Endothelial cell of umbilical vein (primary cell): ENCODE results near the gene PRPSAP1. TPM values are rescaled to one million over a fixed set of nuclear protein-coding genes. Genes with fewer than 3 reads are reported as not detected.
A peak's percentile ranks its signal among the peaks of the same experiment; 100 is the strongest.

Experiments
- BruUV-seq: library from RNA; stranded (reverse); fragments of 400-500 nt; replicated peaks from 2 replicates; lab custom pipeline; 2021; lab: Mats Ljungman, UMichigan
- CTCF ChIA-PET: fragments of 300-600, 350-600 bp; sonication (Branson Sonifier 250); formaldehyde crosslinking; loops from one replicate; lab custom pipeline; 2021; ENCODE audit warnings: antibody characterized with exemption, inconsistent platforms; lab: Charles Lee
- POLR2A ChIA-PET: fragments of 300-600, 350-600 bp; sonication (Branson Sonifier 250); formaldehyde crosslinking; loops from one replicate; lab custom pipeline; 2021; ENCODE audit warnings: antibody characterized with exemption, inconsistent platforms; lab: Charles Lee
- DNase-seq: peaks from one replicate; pipeline ENCODE4 v3.0.0-alpha.2; 2011; ENCODE audit warnings: low read depth, low spot score
- FAIRE-seq: peaks from 2 replicates; lab custom pipeline; 2011; peaks lifted over from hg19 to GRCh38; lab: Jason Lieb, UNC
- H2AFZ ChIP-seq: 2 replicates; pipeline ENCODE4 v1.6.0; 2012; ENCODE audit warnings: low read depth, low read length, control low read depth, inconsistent platforms
- H3K27ac ChIP-seq: 2 replicates; pipeline ENCODE4 v1.5.1; 2011; ENCODE audit warnings: low read depth, mild to moderate bottlenecking, control low read depth, low read length, moderate library complexity; ENCODE audit not compliant: insufficient read depth
- H3K27me3 ChIP-seq, 2 experiments: 2 replicates each; pipeline versions ENCODE4 v1.6.0 to v1.6.1; 2011; ENCODE audit warnings: low read length in 2 of 2, mixed read lengths in 1 of 2; ENCODE audit not compliant: control insufficient read depth in 2 of 2, insufficient read depth in 2 of 2
- H3K36me3 ChIP-seq, 2 experiments: 2 replicates in 1 of 2; 3 replicates in 1 of 2; pipeline ENCODE4 v1.5.1; 2011; ENCODE audit warnings: low read length in 2 of 2, mild to moderate bottlenecking in 1 of 2, moderate library complexity in 1 of 2; ENCODE audit not compliant: control insufficient read depth in 2 of 2, insufficient read depth in 2 of 2; ENCODE audit errors: extremely low read depth in 1 of 2
- H3K4me1 ChIP-seq: 3 replicates; pipeline ENCODE4 v1.5.1; 2011; ENCODE audit warnings: mild to moderate bottlenecking, low read length; ENCODE audit not compliant: control insufficient read depth, insufficient read depth; ENCODE audit errors: extremely low read depth
- H3K4me2 ChIP-seq: 2 replicates; pipeline ENCODE4 v1.6.1; 2011; ENCODE audit warnings: low read length, control low read depth, mixed read lengths; ENCODE audit not compliant: insufficient read depth
- H3K4me3 ChIP-seq, 3 experiments: fragments of 200-600 bp in 1 of 3; sonication (generic), shearing (Covaris generic) in 1 of 3; replicated peaks in 1 of 3; 2 replicates each; pipeline ENCODE4 v1.5.1; 2011 to 2016; ENCODE audit warnings: control low read depth in 3 of 3, low read length in 3 of 3, mild to moderate bottlenecking in 2 of 3, inconsistent platforms in 1 of 3, low read depth in 1 of 3, moderate library complexity in 1 of 3; ENCODE audit not compliant: insufficient read depth in 1 of 3
- H3K79me2 ChIP-seq: 2 replicates; pipeline ENCODE4 v1.6.0; 2012; ENCODE audit warnings: low read length, inconsistent platforms; ENCODE audit not compliant: control insufficient read depth, insufficient read depth
- H3K9ac ChIP-seq: replicated peaks from 2 replicates; pipeline ENCODE3; 2011; ENCODE audit warnings: low read length, control low read depth; ENCODE audit not compliant: insufficient read depth; ENCODE audit errors: extremely low read depth
- H3K9me1 ChIP-seq: replicated peaks from 3 replicates; pipeline ENCODE4 v1.6.0; 2011; ENCODE audit warnings: mild to moderate bottlenecking, low read length; ENCODE audit not compliant: control insufficient read depth, insufficient read depth; ENCODE audit errors: extremely low read depth
- H3K9me3 ChIP-seq: replicated peaks from 2 replicates; pipeline ENCODE4 v1.5.1; 2012; ENCODE audit warnings: low read length, inconsistent platforms; ENCODE audit not compliant: control insufficient read depth, insufficient read depth
- H4K20me1 ChIP-seq: replicated peaks from 2 replicates; pipeline ENCODE3; 2011; ENCODE audit warnings: mild to moderate bottlenecking, low read length; ENCODE audit not compliant: control insufficient read depth, insufficient read depth; ENCODE audit errors: extremely low read depth
- EZH2 ChIP-seq: IDR thresholded peaks from 2 replicates; pipeline ENCODE4 v1.6.1; 2012; ENCODE audit warnings: borderline replicate concordance, low read depth, mild to moderate bottlenecking, moderate library complexity, low read length, inconsistent platforms; ENCODE audit not compliant: severe bottlenecking
- FOS ChIP-seq: IDR thresholded peaks from 2 replicates; pipeline ENCODE4 v1.6.1; 2011; ENCODE audit warnings: mild to moderate bottlenecking, low read length, moderate library complexity, borderline replicate concordance; ENCODE audit not compliant: insufficient read depth
- GATA2 ChIP-seq: IDR thresholded peaks from 2 replicates; pipeline ENCODE4 v1.7.0; 2011; ENCODE audit warnings: low read depth, mild to moderate bottlenecking, moderate library complexity, mixed read lengths, low read length; ENCODE audit not compliant: insufficient read length, insufficient read depth
- JUN ChIP-seq: IDR thresholded peaks from 2 replicates; pipeline ENCODE4 v1.6.1; 2011; ENCODE audit warnings: borderline replicate concordance, low read depth; ENCODE audit not compliant: insufficient read length, insufficient read depth
- MYC ChIP-seq: IDR thresholded peaks from one replicate; pipeline ENCODE4 v1.6.1; 2011; ENCODE audit warnings: mild to moderate bottlenecking, low read depth, low read length
- POLR2A ChIP-seq: IDR thresholded peaks from 2 replicates; pipeline ENCODE4 v1.6.1; 2012; ENCODE audit warnings: low read depth, mild to moderate bottlenecking, control low read depth, low read length
- POLR2AphosphoS5 ChIP-seq: IDR thresholded peaks from 2 replicates; pipeline ENCODE4 v1.6.1; 2012; ENCODE audit warnings: low read depth, mild to moderate bottlenecking, control low read depth, low read length, moderate library complexity; ENCODE audit not compliant: insufficient read depth
- dilution Hi-C: fragments of 300-500 bp; cut with MboI; formaldehyde crosslinking; loops from one replicate; pipeline ENCODE4 v1.15.0; 2019; ENCODE audit warnings: low sequenced_read_pairs; ENCODE audit not compliant: extremely low pct_ligation_motif_present
- intact Hi-C: fragments of 100-400 bp; cut with micrococcal nuclease; formaldehyde crosslinking; loops from one replicate; pipeline ENCODE4 v1.10.0; 2022
- polyA plus RNA-seq, 4 experiments: library from polyadenylated mRNA; depleted of rRNA in 3 of 4; stranded (reverse) in 3 of 4; unstranded in 1 of 4; fragments of >200 nt; gene quantifications; 2 replicates each; pipeline versions ENCODE4 v1.2.1 to v1.2.3, GENCODE V29; 2011 to 2012; ENCODE audit warnings: missing spikeins in 1 of 4
- total RNA-seq: library from RNA; stranded (reverse); gene quantifications from 2 replicates; pipeline ENCODE4 v1.2.3, GENCODE V29; 2021
- TF ChIP-seq, protein P1 (sequence below), 2 donors: IDR thresholded peaks; 1 replicate in 1 of 2; 2 replicates in 1 of 2; pipeline ENCODE4 v1.5.1; 2011; ENCODE audit warnings: low read length in 2 of 2, mild to moderate bottlenecking in 2 of 2, moderate library complexity in 2 of 2, control low read depth in 1 of 2, inconsistent platforms in 1 of 2, low read depth in 1 of 2; ENCODE audit not compliant: insufficient read depth in 1 of 2; ENCODE audit errors: extremely low read depth in 1 of 2
- TF ChIP-seq, protein P2 (sequence below): IDR thresholded peaks from 2 replicates; pipeline ENCODE4 v1.6.1; 2011; ENCODE audit not compliant: insufficient read depth, insufficient read length

Gene PRPSAP1
- total and polyA plus RNA-seq, 2 donors (not counting 3 experiments of a cell fraction or from before 2014, with no cell fraction given) = 90.2 to 123 TPM

DNA sequence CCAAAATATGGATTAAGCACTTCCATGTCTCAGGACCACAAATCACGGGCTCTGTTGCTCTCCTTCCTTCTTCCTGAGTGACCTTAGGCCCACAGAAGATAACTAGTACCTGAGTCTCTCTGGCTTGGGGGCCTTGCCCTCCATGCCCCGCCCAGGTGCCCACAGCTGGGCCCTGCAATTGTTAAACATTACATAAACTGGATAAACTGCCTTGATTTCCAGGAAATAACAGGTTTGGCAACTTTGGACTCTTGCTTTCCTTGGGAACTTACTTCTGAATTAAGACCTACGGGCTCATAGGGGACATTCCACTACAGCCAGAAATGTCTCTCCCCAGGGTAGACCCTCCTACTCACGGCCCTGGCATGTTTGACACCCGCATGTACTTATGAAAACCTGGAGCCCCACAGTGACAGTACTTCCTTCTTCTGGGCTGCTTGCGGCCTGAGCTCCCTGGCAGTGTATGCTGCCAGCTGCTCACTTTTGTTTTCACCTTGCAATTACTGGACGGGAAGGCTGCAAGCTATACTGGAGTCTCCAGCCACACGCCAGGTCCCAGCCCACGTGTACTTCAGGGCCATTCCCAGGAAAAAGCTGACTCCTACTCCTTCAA is 90.9 kb downstream of the PRPSAP1 start:
- H3K27ac ChIP-seq = peak overlapping the region; percentile 95
- TF ChIP-seq POLR2AphosphoS5 (no peak), JUN (no peak), MYC (no peak), POLR2A (no peak), GATA2 (no peak), EZH2 (no peak), FOS (no peak)
- TF ChIP-seq, protein P1, sequence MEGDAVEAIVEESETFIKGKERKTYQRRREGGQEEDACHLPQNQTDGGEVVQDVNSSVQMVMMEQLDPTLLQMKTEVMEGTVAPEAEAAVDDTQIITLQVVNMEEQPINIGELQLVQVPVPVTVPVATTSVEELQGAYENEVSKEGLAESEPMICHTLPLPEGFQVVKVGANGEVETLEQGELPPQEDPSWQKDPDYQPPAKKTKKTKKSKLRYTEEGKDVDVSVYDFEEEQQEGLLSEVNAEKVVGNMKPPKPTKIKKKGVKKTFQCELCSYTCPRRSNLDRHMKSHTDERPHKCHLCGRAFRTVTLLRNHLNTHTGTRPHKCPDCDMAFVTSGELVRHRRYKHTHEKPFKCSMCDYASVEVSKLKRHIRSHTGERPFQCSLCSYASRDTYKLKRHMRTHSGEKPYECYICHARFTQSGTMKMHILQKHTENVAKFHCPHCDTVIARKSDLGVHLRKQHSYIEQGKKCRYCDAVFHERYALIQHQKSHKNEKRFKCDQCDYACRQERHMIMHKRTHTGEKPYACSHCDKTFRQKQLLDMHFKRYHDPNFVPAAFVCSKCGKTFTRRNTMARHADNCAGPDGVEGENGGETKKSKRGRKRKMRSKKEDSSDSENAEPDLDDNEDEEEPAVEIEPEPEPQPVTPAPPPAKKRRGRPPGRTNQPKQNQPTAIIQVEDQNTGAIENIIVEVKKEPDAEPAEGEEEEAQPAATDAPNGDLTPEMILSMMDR (IDR thresholded peaks at IDR 0.05; ENCODE audit: extremely low read depth in 1 of 2, insufficient read depth in 1 of 2, low read depth in 1 of 2, low read length in 2 of 2) = no peak
- TF ChIP-seq, protein P2, sequence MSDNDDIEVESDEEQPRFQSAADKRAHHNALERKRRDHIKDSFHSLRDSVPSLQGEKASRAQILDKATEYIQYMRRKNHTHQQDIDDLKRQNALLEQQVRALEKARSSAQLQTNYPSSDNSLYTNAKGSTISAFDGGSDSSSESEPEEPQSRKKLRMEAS = no peak
- DNase-seq = peak; percentile 41

More for the DNA sequence above, 90.9 kb downstream of the PRPSAP1 start:
- H3K9me3 ChIP-seq = no peaks in the 10 kb centered on the region
- H3K9ac ChIP-seq = peak overlapping the region; percentile 7
- no TSS peak for BruUV-seq
- H3K79me2 ChIP-seq = peaks cover 22% of the 10 kb centered on the region
- peak overlapping the region; percentile 78 for H2AFZ ChIP-seq
- dilution Hi-C loops = no loop called here
- no peaks in the 10 kb centered on the region for H3K9me1 ChIP-seq
- peak overlapping the region; percentile 28 for H3K4me2 ChIP-seq
- intact Hi-C loops = loop anchor here (5.0 kb wide), 1 partner anchor 141 kb away; no protein-coding TSS in a partner anchor
- ChIA-PET POLR2A (interaction anchor here (1.2 to 1.3 kb wide), 2 partner anchors 17 to 22 kb away, joined by 3 read pairs; partner anchors contain the start of gene RNF157), CTCF (interaction anchor here (1.2 to 1.7 kb wide), 5 partner anchors 15 to 140 kb away, joined by 4 to 10 read pairs (median 5); no protein-coding TSS in a partner anchor)
- no peaks in the 10 kb centered on the region for H3K27me3 ChIP-seq
- peak; percentile 55 for FAIRE-seq
- H4K20me1 ChIP-seq = no peaks in the 10 kb centered on the region
- H3K36me3 ChIP-seq = no peaks in the 10 kb centered on the region
- peaks cover 50% of the 10 kb centered on the region for H3K4me1 ChIP-seq
- no peak overlapping the region for H3K4me3 ChIP-seq
